Measurements from ENCODE around the gene KIF26B.

Gene KIF26B

DNA sequence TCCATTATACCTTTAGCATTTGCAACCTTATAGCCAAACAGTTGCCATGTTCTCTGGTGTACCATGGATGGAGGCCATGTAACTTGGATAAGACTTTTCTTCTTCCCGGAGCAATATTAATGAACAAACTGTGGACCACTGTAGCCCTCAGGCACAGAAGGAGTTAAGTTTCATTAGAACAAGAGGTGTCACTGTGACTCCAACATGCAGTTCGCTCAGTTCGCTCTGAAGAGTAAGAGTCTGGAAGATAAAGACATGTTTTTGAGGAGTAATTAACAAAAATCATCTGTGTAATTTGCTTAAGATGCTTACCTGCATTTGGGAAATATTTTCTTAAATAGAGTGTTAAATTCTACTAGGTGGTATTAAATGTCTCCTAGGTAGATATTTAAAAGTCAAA lies 4.1 kb downstream of the KIF26B start:
- no peak overlapping the region for H3K4me2 ChIP-seq (ENCODE audit: low read length)
- no peak overlapping the region for H4K8ac ChIP-seq (ENCODE audit: low read depth, low read length)
- WGBS (ENCODE audit: extremely low coverage, insufficient coverage, low lambda C conversion rate), result no CpG with 5 or more reads among the region's 3 CpGs
- H2BK5ac ChIP-seq (ENCODE audit: low read length), result no peak overlapping the region
- H3K27ac ChIP-seq (ENCODE audit: low read depth, low read length), result no peak overlapping the region
- no peaks in the 10 kb centered on the region for H3K36me3 ChIP-seq (ENCODE audit: control insufficient read depth, insufficient read depth, low read length)
- no peak overlapping the region for H2AK5ac ChIP-seq (ENCODE audit: low read length)
- H3K4me1 ChIP-seq (ENCODE audit: control insufficient read depth, low read depth, low read length), result peaks cover 2% of the 10 kb centered on the region
- H3K4me3 ChIP-seq (ENCODE audit: low read length), result no peak overlapping the region
- no peak overlapping the region for H3K9ac ChIP-seq (ENCODE audit: low read length)
- no peak overlapping the region for H3K23ac ChIP-seq (ENCODE audit: low read length)
- no peak overlapping the region for H3K4ac ChIP-seq (ENCODE audit: low read depth, low read length)
- no peak overlapping the region for H3K18ac ChIP-seq (ENCODE audit: low read length)
- no peaks in the 10 kb centered on the region for H3K79me1 ChIP-seq (ENCODE audit: low read length)
- H2BK120ac ChIP-seq (ENCODE audit: low read depth, low read length), result no peak overlapping the region
- no peaks in the 10 kb centered on the region for H3K79me2 ChIP-seq (ENCODE audit: control insufficient read depth, insufficient read depth, low read length)
- no peak overlapping the region for H3K56ac ChIP-seq (ENCODE audit: low read length)
- H4K5ac ChIP-seq (ENCODE audit: low read length), result no peak overlapping the region
- H2BK15ac ChIP-seq (replicated peaks; ENCODE audit: low read depth), result no peak overlapping the region
- H3K27me3 ChIP-seq (ENCODE audit: insufficient read depth, low read length, poor library complexity), result peaks cover 10% of the 10 kb centered on the region
- no peak for DNase-seq

DNA sequence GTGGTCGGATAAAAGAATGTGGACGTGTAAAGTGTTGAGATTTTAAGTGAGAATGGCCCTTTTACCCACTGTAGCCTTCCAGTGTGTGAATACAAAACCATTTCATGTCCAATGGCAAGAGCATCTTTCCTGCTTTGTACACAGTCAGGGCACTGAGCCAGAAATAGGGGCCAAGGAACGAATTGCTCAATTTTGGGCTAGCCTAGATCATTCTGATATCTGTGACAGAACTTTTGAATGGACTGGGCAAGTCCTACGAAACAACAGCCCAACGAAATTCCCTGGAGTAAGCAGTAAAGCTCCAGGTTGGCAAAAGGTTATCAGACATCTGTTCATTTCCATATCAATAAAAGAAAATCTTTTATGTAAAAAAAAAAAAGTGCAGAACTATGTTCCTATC lies 5.5 kb downstream of the KIF26B start:
- Histone ChIP-seq H3K9ac (ENCODE audit: low read length) (no peak overlapping the region), H2BK5ac (ENCODE audit: low read length) (no peak overlapping the region), H3K4me3 (ENCODE audit: low read length) (no peak overlapping the region), H3K4ac (ENCODE audit: low read depth, low read length) (no peak overlapping the region), H3K4me2 (ENCODE audit: low read length) (no peak overlapping the region), H3K23ac (ENCODE audit: low read length) (no peak overlapping the region), H2AK5ac (ENCODE audit: low read length) (no peak overlapping the region), H2BK15ac (replicated peaks; ENCODE audit: low read depth) (no peak overlapping the region), H4K5ac (ENCODE audit: low read length) (no peak overlapping the region), H3K4me1 (ENCODE audit: control insufficient read depth, low read depth, low read length) (peaks cover 2% of the 10 kb centered on the region), H4K8ac (ENCODE audit: low read depth, low read length) (no peak overlapping the region), H3K18ac (ENCODE audit: low read length) (no peak overlapping the region), H3K79me1 (ENCODE audit: low read length) (no peaks in the 10 kb centered on the region), H3K79me2 (ENCODE audit: control insufficient read depth, insufficient read depth, low read length) (no peaks in the 10 kb centered on the region), H3K27me3 (ENCODE audit: insufficient read depth, low read length, poor library complexity) (peaks cover 9% of the 10 kb centered on the region), H2BK120ac (ENCODE audit: low read depth, low read length) (no peak overlapping the region), H3K56ac (ENCODE audit: low read length) (no peak overlapping the region), H3K27ac (ENCODE audit: low read depth, low read length) (no peak overlapping the region), H3K36me3 (ENCODE audit: control insufficient read depth, insufficient read depth, low read length) (no peaks in the 10 kb centered on the region)
- DNase-seq, result no peak
- WGBS (ENCODE audit: extremely low coverage, insufficient coverage, low lambda C conversion rate), result 100% methylated on average over 2 of the region's 5 CpGs

DNA sequence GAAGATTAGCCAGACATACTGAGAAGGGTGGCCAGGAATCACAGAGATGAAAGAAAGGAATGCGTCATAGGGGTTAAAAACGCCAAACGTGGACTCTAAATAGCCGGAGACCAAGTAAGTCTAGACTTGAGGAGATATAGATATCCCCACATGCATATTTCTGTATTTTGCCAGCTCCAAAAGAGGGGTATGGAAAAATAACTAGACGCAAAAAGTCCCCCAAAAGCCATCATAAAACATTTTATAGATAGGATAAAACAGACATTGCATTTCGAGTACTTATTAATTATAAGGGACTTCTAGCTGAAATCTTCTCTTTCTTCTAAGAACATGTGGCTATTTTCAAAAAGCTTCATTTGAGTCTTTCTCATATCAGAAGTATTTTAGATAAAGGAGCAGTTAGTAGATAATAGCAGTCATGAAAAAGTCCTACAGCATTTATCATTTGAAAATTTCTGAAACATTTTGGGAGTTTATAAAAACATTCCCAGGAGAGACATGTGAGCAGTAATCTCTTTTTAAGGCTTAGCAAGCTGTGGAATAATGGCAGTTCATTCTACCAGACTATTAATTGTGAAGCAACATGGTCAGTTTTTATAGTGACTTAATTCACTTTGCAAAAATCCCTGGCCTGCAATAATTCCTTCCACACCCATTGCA lies 6.1 kb downstream of the KIF26B start:
- Histone ChIP-seq H4K8ac (ENCODE audit: low read depth, low read length) (no peak overlapping the region), H2AK5ac (ENCODE audit: low read length) (no peak overlapping the region), H3K4ac (ENCODE audit: low read depth, low read length) (no peak overlapping the region), H4K5ac (ENCODE audit: low read length) (no peak overlapping the region), H2BK120ac (ENCODE audit: low read depth, low read length) (no peak overlapping the region), H3K9ac (ENCODE audit: low read length) (no peak overlapping the region), H3K79me2 (ENCODE audit: control insufficient read depth, insufficient read depth, low read length) (no peaks in the 10 kb centered on the region), H2BK15ac (replicated peaks; ENCODE audit: low read depth) (no peak overlapping the region), H3K23ac (ENCODE audit: low read length) (no peak overlapping the region), H3K56ac (ENCODE audit: low read length) (no peak overlapping the region), H3K4me3 (ENCODE audit: low read length) (no peak overlapping the region), H3K27me3 (ENCODE audit: insufficient read depth, low read length, poor library complexity) (peaks cover 4% of the 10 kb centered on the region), H3K36me3 (ENCODE audit: control insufficient read depth, insufficient read depth, low read length) (no peaks in the 10 kb centered on the region), H3K4me2 (ENCODE audit: low read length) (no peak overlapping the region), H3K18ac (ENCODE audit: low read length) (no peak overlapping the region), H3K79me1 (ENCODE audit: low read length) (no peaks in the 10 kb centered on the region), H3K27ac (ENCODE audit: low read depth, low read length) (no peak overlapping the region), H2BK5ac (ENCODE audit: low read length) (no peak overlapping the region), H3K4me1 (ENCODE audit: control insufficient read depth, low read depth, low read length) (peaks cover 2% of the 10 kb centered on the region)
- no CpG with 5 or more reads among the region's 6 CpGs for WGBS (ENCODE audit: extremely low coverage, insufficient coverage, low lambda C conversion rate)
- no peak for DNase-seq

DNA sequence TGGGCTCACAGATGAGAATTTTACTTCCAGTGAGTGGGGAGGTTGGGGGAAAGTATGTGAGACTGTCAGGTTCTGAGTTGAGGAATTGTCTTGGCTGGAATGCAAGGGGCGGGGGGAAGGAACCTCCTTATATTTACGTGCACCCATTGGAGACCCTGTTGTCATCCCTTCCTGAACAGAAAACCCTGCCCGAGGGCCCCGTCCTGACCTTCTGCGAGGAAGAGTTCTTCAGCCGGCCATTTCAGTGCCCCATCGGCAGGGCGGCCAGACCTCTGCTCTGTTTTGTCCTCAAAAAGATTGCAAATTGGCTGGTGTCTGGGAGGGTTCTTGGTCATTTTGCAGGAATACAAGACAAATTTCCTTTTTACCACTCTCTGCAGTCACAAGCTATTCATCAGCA lies 7.1 kb downstream of the KIF26B start:
- H2AK5ac ChIP-seq (ENCODE audit: low read length), result no peak overlapping the region
- H3K56ac ChIP-seq (ENCODE audit: low read length), result no peak overlapping the region
- H3K27me3 ChIP-seq (ENCODE audit: insufficient read depth, low read length, poor library complexity), result peaks cover 3% of the 10 kb centered on the region
- no peak overlapping the region for H4K8ac ChIP-seq (ENCODE audit: low read depth, low read length)
- no peak overlapping the region for H2BK15ac ChIP-seq (replicated peaks; ENCODE audit: low read depth)
- WGBS (ENCODE audit: extremely low coverage, insufficient coverage, low lambda C conversion rate), result no CpG with 5 or more reads among the region's 8 CpGs
- no peak overlapping the region for H2BK5ac ChIP-seq (ENCODE audit: low read length)
- no peak overlapping the region for H3K4me3 ChIP-seq (ENCODE audit: low read length)
- H3K9ac ChIP-seq (ENCODE audit: low read length), result no peak overlapping the region
- no peaks in the 10 kb centered on the region for H3K36me3 ChIP-seq (ENCODE audit: control insufficient read depth, insufficient read depth, low read length)
- no peak overlapping the region for H4K5ac ChIP-seq (ENCODE audit: low read length)
- no peak overlapping the region for H2BK120ac ChIP-seq (ENCODE audit: low read depth, low read length)
- H3K23ac ChIP-seq (ENCODE audit: low read length), result no peak overlapping the region
- no peak overlapping the region for H3K4me2 ChIP-seq (ENCODE audit: low read length)
- peaks cover 5% of the 10 kb centered on the region for H3K4me1 ChIP-seq (ENCODE audit: control insufficient read depth, low read depth, low read length)
- no peak for DNase-seq
- H3K18ac ChIP-seq (ENCODE audit: low read length), result no peak overlapping the region
- no peak overlapping the region for H3K4ac ChIP-seq (ENCODE audit: low read depth, low read length)
- no peaks in the 10 kb centered on the region for H3K79me1 ChIP-seq (ENCODE audit: low read length)
- H3K27ac ChIP-seq (ENCODE audit: low read depth, low read length), result no peak overlapping the region
- no peaks in the 10 kb centered on the region for H3K79me2 ChIP-seq (ENCODE audit: control insufficient read depth, insufficient read depth, low read length)

DNA sequence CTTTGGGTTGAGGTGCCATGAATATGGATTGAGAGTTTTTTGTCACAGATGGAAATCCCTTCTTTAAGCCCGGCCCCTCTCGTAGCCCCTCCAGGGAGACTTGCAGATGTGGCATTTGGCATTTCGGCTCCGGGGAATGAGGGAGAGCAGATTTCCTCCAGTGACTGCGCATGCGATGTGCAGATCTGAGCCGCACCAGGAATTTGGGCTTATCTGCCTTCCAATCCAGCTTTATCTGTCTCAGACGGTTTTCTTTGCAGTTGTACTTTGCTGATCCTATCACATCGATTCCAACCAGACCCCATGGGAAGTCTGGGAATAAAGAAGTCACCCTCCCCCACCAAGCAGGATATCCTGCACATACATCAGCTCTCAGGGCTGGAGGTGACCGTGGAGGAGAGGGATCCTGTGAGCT lies 11.7 kb downstream of the KIF26B start:
- H3K36me3 ChIP-seq (ENCODE audit: control insufficient read depth, insufficient read depth, low read length), result no peaks in the 10 kb centered on the region
- no peak overlapping the region for H2BK15ac ChIP-seq (replicated peaks; ENCODE audit: low read depth)
- DNase-seq, result peak; percentile 46
- no peak overlapping the region for H4K8ac ChIP-seq (ENCODE audit: low read depth, low read length)
- no peaks in the 10 kb centered on the region for H3K79me2 ChIP-seq (ENCODE audit: control insufficient read depth, insufficient read depth, low read length)
- H2BK120ac ChIP-seq (ENCODE audit: low read depth, low read length), result no peak overlapping the region
- H4K5ac ChIP-seq (ENCODE audit: low read length), result no peak overlapping the region
- no peak overlapping the region for H3K27ac ChIP-seq (ENCODE audit: low read depth, low read length)
- H2AK5ac ChIP-seq (ENCODE audit: low read length), result no peak overlapping the region
- no peaks in the 10 kb centered on the region for H3K27me3 ChIP-seq (ENCODE audit: insufficient read depth, low read length, poor library complexity)
- no peak overlapping the region for H3K4ac ChIP-seq (ENCODE audit: low read depth, low read length)
- no peak overlapping the region for H3K18ac ChIP-seq (ENCODE audit: low read length)
- no peaks in the 10 kb centered on the region for H3K79me1 ChIP-seq (ENCODE audit: low read length)
- WGBS (ENCODE audit: extremely low coverage, insufficient coverage, low lambda C conversion rate), result no CpG with 5 or more reads among the region's 10 CpGs
- peaks cover 3% of the 10 kb centered on the region for H3K4me1 ChIP-seq (ENCODE audit: control insufficient read depth, low read depth, low read length)
- no peak overlapping the region for H3K9ac ChIP-seq (ENCODE audit: low read length)
- no peak overlapping the region for H3K4me3 ChIP-seq (ENCODE audit: low read length)
- H3K4me2 ChIP-seq (ENCODE audit: low read length), result no peak overlapping the region
- no peak overlapping the region for H2BK5ac ChIP-seq (ENCODE audit: low read length)
- H3K56ac ChIP-seq (ENCODE audit: low read length), result no peak overlapping the region
- H3K23ac ChIP-seq (ENCODE audit: low read length), result no peak overlapping the region

DNA sequence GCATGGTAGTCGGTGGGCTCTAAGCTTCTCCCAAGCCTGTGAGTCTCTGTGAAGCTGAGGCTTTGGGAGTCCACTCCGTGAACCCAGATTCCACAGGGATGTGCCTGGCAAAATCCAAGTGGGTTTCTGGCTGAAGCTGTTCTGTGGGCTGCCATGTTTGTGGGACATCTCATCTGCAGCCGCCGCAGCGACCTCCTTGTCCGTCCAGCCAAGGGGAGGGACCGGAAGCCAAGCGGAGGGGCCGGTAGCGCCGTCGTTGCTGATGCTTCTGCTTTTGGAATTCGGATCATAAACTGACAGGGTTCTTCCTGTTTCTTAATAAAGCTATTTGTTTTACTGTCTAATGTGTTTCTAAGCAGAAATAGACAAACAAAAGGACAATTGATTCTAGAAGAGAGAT lies 13.3 kb downstream of the KIF26B start:
- no peak overlapping the region for H2BK5ac ChIP-seq (ENCODE audit: low read length)
- H3K27me3 ChIP-seq (ENCODE audit: insufficient read depth, low read length, poor library complexity), result no peaks in the 10 kb centered on the region
- H3K79me2 ChIP-seq (ENCODE audit: control insufficient read depth, insufficient read depth, low read length), result no peaks in the 10 kb centered on the region
- no peak overlapping the region for H3K18ac ChIP-seq (ENCODE audit: low read length)
- H3K4ac ChIP-seq (ENCODE audit: low read depth, low read length), result no peak overlapping the region
- no peaks in the 10 kb centered on the region for H3K79me1 ChIP-seq (ENCODE audit: low read length)
- no peak overlapping the region for H3K9ac ChIP-seq (ENCODE audit: low read length)
- no peak overlapping the region for H3K4me2 ChIP-seq (ENCODE audit: low read length)
- DNase-seq, result no peak
- no peak overlapping the region for H3K23ac ChIP-seq (ENCODE audit: low read length)
- H4K8ac ChIP-seq (ENCODE audit: low read depth, low read length), result no peak overlapping the region
- H3K4me3 ChIP-seq (ENCODE audit: low read length), result no peak overlapping the region
- no CpG with 5 or more reads among the region's 13 CpGs for WGBS (ENCODE audit: extremely low coverage, insufficient coverage, low lambda C conversion rate)
- H2BK120ac ChIP-seq (ENCODE audit: low read depth, low read length), result no peak overlapping the region
- H3K36me3 ChIP-seq (ENCODE audit: control insufficient read depth, insufficient read depth, low read length), result no peaks in the 10 kb centered on the region
- H2BK15ac ChIP-seq (replicated peaks; ENCODE audit: low read depth), result no peak overlapping the region
- H2AK5ac ChIP-seq (ENCODE audit: low read length), result no peak overlapping the region
- H3K4me1 ChIP-seq (ENCODE audit: control insufficient read depth, low read depth, low read length), result peaks cover 3% of the 10 kb centered on the region
- no peak overlapping the region for H3K27ac ChIP-seq (ENCODE audit: low read depth, low read length)
- H4K5ac ChIP-seq (ENCODE audit: low read length), result no peak overlapping the region
- no peak overlapping the region for H3K56ac ChIP-seq (ENCODE audit: low read length)

Measured in mesendoderm (in vitro differentiated cells).